ENCODE measurements around the gene DAP.

DNA sequence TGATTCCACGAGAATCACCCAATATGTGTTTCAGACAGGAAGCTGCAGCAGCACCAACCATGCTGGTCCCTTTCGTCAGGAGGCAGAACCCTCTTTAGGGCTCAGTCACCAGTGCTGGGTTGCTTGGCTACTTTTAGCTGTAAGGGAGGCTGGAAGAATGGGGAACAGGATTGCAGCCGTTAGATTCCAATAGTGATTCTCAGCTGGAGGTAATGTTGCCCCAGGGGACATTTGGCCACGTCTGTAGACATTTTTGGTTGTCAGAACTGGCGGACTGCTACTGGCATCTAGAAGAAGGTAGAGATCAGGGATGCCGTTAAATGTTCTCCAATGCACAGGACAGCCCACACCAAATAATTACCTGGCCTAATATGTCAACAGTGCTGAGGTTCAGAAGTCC, 115.4 kb downstream of the DAP start:
- TF ChIP-seq EZH2 (IDR thresholded peaks at IDR 0.05; ENCODE audit: low read length), result no peak
- TF ChIP-seq, protein P1, sequence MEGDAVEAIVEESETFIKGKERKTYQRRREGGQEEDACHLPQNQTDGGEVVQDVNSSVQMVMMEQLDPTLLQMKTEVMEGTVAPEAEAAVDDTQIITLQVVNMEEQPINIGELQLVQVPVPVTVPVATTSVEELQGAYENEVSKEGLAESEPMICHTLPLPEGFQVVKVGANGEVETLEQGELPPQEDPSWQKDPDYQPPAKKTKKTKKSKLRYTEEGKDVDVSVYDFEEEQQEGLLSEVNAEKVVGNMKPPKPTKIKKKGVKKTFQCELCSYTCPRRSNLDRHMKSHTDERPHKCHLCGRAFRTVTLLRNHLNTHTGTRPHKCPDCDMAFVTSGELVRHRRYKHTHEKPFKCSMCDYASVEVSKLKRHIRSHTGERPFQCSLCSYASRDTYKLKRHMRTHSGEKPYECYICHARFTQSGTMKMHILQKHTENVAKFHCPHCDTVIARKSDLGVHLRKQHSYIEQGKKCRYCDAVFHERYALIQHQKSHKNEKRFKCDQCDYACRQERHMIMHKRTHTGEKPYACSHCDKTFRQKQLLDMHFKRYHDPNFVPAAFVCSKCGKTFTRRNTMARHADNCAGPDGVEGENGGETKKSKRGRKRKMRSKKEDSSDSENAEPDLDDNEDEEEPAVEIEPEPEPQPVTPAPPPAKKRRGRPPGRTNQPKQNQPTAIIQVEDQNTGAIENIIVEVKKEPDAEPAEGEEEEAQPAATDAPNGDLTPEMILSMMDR (optimal IDR thresholded peaks at IDR 0.05 in 1 of 3, IDR thresholded peaks at IDR 0.05 in 1 of 3, conservative IDR thresholded peaks at IDR 0.05 in 1 of 3; ENCODE audit: extremely low read depth in 1 of 3, insufficient read depth in 2 of 3, low read length in 3 of 3), result no peak

All from keratinocyte (primary cell).